Prostate gland (tissue), 2 donors: ENCODE data around the gene DOK6. TPM values are rescaled to one million over a fixed set of nuclear protein-coding genes. Genes with fewer than 3 reads are reported as not detected.
"Not testable (repeated sequence)": the region's sequence is repeated elsewhere in the genome, so short reads cannot be mapped to it uniquely, and the experiment has no call there.

Source experiments
- DNase-seq: peaks from one replicate; pipeline ENCODE4 v3.0.0-alpha.2; 2019; ENCODE audit warnings: low spot score
- H3K27ac ChIP-seq, 2 donors: fragments of 200-600 bp; sonication (generic); 2 replicates each; pipeline ENCODE4 v1.5.1; 2017 to 2019
- H3K27me3 ChIP-seq: fragments of 200-600 bp; sonication (generic); replicated peaks from 2 replicates; pipeline ENCODE4 v1.5.1; 2019; ENCODE audit not compliant: insufficient read depth
- H3K36me3 ChIP-seq, 2 donors: fragments of 200-600 bp; sonication (generic); 1 replicate in 1 of 2; 2 replicates in 1 of 2; pipeline versions ENCODE4 v1.5.1 to v1.8.1; 2017 to 2019
- H3K4me1 ChIP-seq: fragments of 200-600 bp; sonication (generic); replicated peaks from 2 replicates; pipeline ENCODE4 v1.5.1; 2019
- H3K4me3 ChIP-seq, 2 donors: fragments of 200-600 bp; sonication (generic); 2 replicates each; pipeline ENCODE4 v1.5.1; 2017 to 2019
- H3K9me3 ChIP-seq: fragments of 200-600 bp; sonication (generic); 2 replicates; pipeline ENCODE4 v1.5.1; 2017
- CTCF ChIP-seq, 4 experiments: fragments of 200-600 bp in 2 of 4; fragments of 450-650 bp in 2 of 4; sonication (generic) in 2 of 4; IDR thresholded peaks; 1 replicate in 3 of 4; 2 replicates in 1 of 4; pipeline ENCODE4 v1.5.1; 2016 to 2019; ENCODE audit warnings: antibody characterized with exemption in 4 of 4, mild to moderate bottlenecking in 2 of 4, moderate library complexity in 2 of 4
- POLR2A ChIP-seq: fragments of 450-650 bp; IDR thresholded peaks from one replicate; pipeline ENCODE4 v1.6.1; 2016; ENCODE audit warnings: antibody characterized with exemption, mild to moderate bottlenecking
- POLR2AphosphoS5 ChIP-seq: sonication (generic); formaldehyde crosslinking; IDR thresholded peaks from one replicate; pipeline ENCODE4 v1.6.1; 2017; ENCODE audit warnings: antibody characterized with exemption
- WGBS: methylation state at CpG from one replicate; pipeline ENCODE4 v1.1.5; 2018; 5-methylcytosine and 5-hydroxymethylcytosine counted together
- intact Hi-C: fragments of 100-400 bp; cut with DNase I; formaldehyde crosslinking; loops from one replicate; pipeline ENCODE4 v1.14.2; 2022
- total RNA-seq, 2 donors: library from RNA; depleted of rRNA; stranded (reverse); fragments of >200 nt; gene quantifications; one replicate each; pipeline ENCODE4 v1.1.0, GENCODE V29; 2016

Gene DOK6
- total RNA-seq, 2 donors from 2014 or later = 0.73 to 1.0 TPM

GRCh38 chr18:69651243-69651642, 250.6 kb downstream of the DOK6 start:
- TF ChIP-seq POLR2AphosphoS5 (no peak), CTCF (IDR thresholded peaks at IDR 0.05) (no peak)
- intact Hi-C loops = no loop called here
- Histone ChIP-seq H3K4me3 (no peak overlapping the region), H3K4me1 (no peaks in the 10 kb centered on the region), H3K27ac (no peak overlapping the region), H3K27me3 (no peaks in the 10 kb centered on the region), H3K36me3 (no peaks in the 10 kb centered on the region), H3K9me3 (no peaks in the 10 kb centered on the region)
- WGBS = 98% methylated on average over 5 of the region's 5 CpGs
- DNase-seq = no peak

- Histone ChIP-seq H3K36me3 (no peaks in the 10 kb centered on the region), H3K27ac (no peak overlapping the region), H3K9me3 (no peaks in the 10 kb centered on the region), H3K27me3 (no peaks in the 10 kb centered on the region), H3K4me1 (no peaks in the 10 kb centered on the region), H3K4me3 (no peak overlapping the region)
- intact Hi-C loops = no loop called here
- TF ChIP-seq CTCF (IDR thresholded peaks at IDR 0.05) = no peak
- TF ChIP-seq POLR2AphosphoS5 = no peak
- no peak for TF ChIP-seq POLR2A
- DNase-seq = no peak
These were observed 255.1 kb downstream of the DOK6 start for GRCh38 chr18:69655816-69656215.

- TF ChIP-seq CTCF (IDR thresholded peaks at IDR 0.05) (no peak), POLR2A (no peak), POLR2AphosphoS5 (no peak)
- no peaks in the 10 kb centered on the region for H3K4me1 ChIP-seq
- 90% methylated on average over 4 of the region's 4 CpGs for WGBS
- intact Hi-C loops = no loop called here
- H3K27me3 ChIP-seq = no peaks in the 10 kb centered on the region
- H3K9me3 ChIP-seq = no peaks in the 10 kb centered on the region
- no peak overlapping the region for H3K4me3 ChIP-seq
- H3K36me3 ChIP-seq = no peaks in the 10 kb centered on the region
- no peak for DNase-seq
- H3K27ac ChIP-seq = no peak overlapping the region
These were observed 257.4 kb downstream of the DOK6 start for GRCh38 chr18:69658103-69658502.

GRCh38 chr18:69658685-69659084, 258.0 kb downstream of the DOK6 start:
- H3K27ac ChIP-seq = no peak overlapping the region
- H3K4me1 ChIP-seq = no peaks in the 10 kb centered on the region
- 38% methylated on average over 2 of the region's 2 CpGs for WGBS
- H3K4me3 ChIP-seq = no peak overlapping the region
- H3K27me3 ChIP-seq = no peaks in the 10 kb centered on the region
- H3K36me3 ChIP-seq = no peaks in the 10 kb centered on the region
- no peaks in the 10 kb centered on the region for H3K9me3 ChIP-seq
- no peak for DNase-seq
- intact Hi-C loops = no loop called here
- TF ChIP-seq POLR2AphosphoS5 = no peak
- TF ChIP-seq CTCF (IDR thresholded peaks at IDR 0.05) = no peak
- TF ChIP-seq POLR2A = no peak

- Histone ChIP-seq H3K9me3 (no peaks in the 10 kb centered on the region), H3K27ac (no peak overlapping the region), H3K4me1 (no peaks in the 10 kb centered on the region), H3K27me3 (no peaks in the 10 kb centered on the region), H3K36me3 (no peaks in the 10 kb centered on the region), H3K4me3 (no peak overlapping the region)
- intact Hi-C loops = no loop called here
- TF ChIP-seq POLR2AphosphoS5 = no peak
- TF ChIP-seq CTCF (IDR thresholded peaks at IDR 0.05) = no peak
- TF ChIP-seq POLR2A = no peak
- 17% methylated on average over 6 of the region's 6 CpGs for WGBS
- DNase-seq = no peak
These were observed 258.5 kb downstream of the DOK6 start for GRCh38 chr18:69659142-69659651.

- H3K4me1 ChIP-seq, DNase-seq, H3K9me3 ChIP-seq, intact Hi-C loops, H3K36me3 ChIP-seq, H3K4me3 ChIP-seq, H3K27me3 ChIP-seq, H3K27ac ChIP-seq: not testable (repeated sequence)
- WGBS = 60% methylated on average over 5 of the region's 5 CpGs
These were observed 261.4 kb downstream of the DOK6 start for GRCh38 chr18:69662090-69662489.
